ENCODE data around the gene ABCE1.

GRCh38 chr4:145075742-145076468 lies 22.2 kb upstream of the ABCE1 start:
- no peak for TF ChIP-seq CTCF (IDR thresholded peaks at IDR 0.05)
- TF ChIP-seq POLR2A (IDR thresholded peaks at IDR 0.05), result no peak

Data from right lobe of liver (tissue), 4 donors.